GM19025 (cell line): Measurements from ENCODE around the gene C5orf34.
"Not testable (repeated sequence)": the region's sequence is repeated elsewhere in the genome, so short reads cannot be mapped to it uniquely, and the experiment has no call there.

Experiments
- ATAC-seq: cut with Tn5 transposase; IDR thresholded peaks from one replicate; pipeline ENCODE4 v1.9.1; 2021; ENCODE audit warnings: mild to moderate bottlenecking, low read depth, moderate library complexity; ENCODE audit not compliant: unreplicated experiment

C5orf34 gene, protein sequence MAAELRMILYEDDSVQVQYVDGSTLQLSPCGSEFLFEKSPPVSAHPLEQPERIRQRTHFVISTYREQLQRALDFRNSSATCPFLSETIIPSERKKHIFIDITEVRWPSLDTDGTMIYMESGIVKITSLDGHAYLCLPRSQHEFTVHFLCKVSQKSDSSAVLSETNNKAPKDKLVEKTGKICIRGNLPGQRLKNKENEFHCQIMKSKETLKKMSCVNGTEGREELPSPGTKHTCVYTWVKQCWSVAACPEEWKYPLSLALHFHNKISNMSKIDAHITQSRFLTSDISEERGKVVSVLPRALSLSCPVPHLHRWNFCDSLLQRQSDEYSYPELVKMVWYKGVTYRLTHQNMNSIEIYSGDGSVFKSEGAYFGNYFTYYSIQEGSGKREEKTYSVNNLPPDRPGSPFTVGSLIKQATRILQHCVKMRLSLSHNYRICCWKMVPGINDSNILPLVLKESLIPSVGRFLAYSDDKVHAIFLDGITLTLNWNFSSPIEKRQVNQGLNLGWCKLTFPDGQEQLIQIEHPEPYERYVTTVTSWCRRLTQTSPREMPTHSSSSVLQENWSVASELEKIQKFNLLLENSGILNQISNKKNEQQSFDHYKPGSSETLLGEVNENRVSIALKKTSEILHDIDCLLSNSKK

DNA sequence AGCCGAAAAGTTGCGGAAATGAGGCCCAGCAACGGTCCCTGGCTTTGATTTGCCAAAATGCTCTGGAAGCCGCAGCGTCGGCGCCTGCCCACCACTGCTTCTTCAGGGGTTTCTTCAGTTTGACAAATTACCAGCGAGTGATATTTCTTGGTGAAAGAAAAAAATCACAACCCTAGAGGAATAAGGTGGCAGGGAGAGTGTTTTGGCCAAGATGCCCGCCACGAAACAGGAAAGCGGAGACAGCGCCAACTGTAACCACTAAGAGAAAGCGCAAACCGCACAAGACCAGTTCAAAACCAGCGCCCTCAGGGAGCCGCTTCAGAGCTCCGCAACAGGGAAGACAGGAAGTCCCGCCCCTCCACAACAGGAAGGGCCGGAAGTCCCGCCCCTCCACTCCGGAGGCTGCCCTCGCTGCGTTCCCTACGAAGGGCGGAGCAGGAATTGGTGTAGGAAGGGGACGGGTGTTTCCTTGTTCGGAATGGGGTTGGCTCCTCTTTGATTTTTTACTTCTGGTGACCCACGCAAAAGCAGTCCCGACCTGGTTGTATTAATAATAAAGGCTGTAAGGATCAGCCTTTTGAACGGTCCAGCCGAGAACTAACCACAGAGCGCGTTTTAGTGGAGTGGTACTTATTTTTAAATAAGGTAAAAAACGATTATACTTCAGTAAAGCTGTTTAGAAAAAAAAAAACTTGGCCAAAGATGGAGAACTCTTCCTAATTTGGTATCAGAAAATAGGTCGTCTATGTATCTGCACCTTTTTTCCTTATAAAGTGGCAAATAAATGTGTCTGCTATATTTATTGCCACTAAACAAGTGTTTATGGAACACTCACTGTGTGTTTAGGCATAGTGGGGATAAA is at the start of gene C5orf34:
TSS of gene C5orf34 (minus strand) at position 333 of the 862 bp plus-strand sequence. CDS start 5,809 bp downstream, outside the sequence.
- peak; percentile 99 for ATAC-seq

DNA sequence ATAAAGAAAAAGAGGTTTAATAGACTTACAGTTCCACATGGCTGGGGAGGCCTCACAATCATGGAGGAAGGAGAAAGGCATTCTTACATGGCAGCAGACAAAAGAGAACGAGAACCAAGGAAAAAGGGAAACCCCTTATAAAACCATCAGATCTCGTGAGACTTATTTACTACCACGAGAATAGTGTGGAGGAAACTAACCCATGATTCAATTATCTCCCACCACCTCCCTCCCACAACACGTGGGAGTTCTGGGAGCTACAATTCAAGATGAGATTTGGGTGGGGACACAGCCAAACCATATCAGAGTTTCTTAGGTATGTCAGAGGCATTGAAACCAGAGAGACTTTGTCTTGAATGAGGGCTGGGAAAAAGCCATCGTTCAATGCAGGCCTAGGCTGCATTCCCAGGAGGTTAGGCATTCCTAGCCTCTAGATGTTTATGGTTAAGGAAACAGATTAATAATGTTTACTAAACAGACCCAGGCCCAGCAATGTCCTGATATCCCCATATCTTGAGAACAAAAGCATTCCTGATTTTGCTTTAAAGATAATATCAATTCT is 49.4 kb upstream of the C5orf34 start:
- no peak for ATAC-seq

DNA sequence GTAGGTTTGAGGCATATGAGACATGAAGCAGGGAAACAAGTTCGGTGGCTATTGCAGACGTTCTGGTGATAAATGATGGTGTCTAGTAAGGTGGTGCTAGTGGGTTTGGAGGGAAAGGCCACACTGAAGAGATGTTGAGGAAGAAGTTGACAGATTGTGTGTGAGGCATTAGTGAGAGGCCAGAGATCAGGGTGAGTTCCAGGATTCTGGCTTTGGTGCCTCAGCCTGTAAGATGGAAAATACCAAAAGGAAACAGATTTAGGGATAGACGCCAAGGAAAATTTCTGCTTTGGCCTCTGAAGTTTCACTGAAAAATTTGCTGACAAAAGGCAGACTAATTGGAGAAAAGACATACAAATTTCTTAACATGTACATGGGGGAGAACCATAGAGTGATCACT is 48.4 kb upstream of the C5orf34 start:
- ATAC-seq: no peak

DNA sequence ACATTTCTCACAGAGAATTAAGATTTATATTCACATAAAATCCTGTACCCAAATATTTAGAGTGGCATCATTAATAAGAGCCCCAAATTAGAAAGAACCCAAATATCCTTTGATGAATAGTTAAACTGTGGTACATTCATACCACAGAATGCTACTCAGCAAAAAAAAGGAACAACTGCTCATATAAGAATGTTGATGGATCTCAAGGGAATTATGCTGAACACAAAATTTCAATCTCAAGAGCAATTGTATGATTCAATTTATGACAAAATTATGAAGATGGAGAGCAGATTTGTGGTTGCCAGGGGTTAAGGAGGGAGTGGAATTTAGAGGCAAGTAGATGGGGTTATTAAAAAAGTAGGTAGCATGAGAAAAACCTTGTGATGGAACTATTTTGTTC is 46.4 kb upstream of the C5orf34 start:
- ATAC-seq: no peak

DNA sequence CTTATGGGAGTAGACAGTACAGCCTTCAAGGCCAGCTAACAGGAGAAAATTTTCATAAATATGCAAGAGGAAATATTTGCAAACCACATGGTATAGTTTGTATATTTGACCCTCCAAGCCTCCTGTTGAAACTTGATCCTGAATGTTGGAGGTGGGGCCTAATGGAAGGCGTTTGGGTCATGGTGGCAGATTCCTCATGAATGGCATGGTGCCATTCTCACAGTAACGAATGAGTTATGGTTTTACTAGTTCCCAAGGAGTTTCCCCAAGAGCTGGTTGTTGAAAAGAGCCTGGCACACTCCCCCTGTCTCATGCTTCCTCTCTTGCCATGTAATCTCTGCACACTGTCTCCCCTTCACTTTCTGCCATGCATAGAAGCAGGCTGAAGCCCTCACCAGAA is 45.2 kb upstream of the C5orf34 start:
- no peak for ATAC-seq

DNA sequence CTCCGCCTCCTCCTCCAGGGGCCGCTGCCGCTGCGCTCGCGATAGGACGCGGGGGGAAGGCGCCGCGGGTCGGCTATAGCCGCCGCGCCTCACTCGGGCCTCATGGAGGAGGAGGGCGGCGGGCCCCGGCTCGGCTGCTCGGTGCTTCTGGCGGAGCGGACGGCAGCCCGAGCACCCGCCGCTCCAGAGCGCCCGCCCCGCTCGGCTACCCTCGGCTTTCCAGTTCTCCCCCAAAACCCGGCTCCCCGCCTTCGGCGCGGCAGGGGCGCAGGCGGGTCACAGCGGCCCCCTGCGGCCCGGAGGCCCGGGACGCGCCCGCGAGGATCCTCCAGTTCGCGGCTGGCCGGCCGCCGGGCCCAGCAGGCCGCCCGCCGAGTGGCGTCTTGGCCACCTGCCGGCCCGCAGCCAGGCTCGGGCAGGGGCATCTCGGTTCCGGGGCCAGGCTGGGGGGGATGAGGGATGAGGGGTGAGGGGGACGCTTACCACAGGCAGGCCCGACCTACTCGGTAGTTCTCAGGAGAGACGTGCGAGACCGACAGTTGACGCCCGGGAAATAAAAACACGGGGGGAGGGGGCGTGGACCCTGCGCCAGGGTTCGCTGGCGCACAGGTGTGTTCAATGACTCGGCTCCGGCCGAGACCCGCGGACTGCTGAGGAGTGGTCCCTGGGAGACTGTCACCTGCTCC is 42.1 kb upstream of the C5orf34 start, which contains the start of gene PAIP1:
TSS of gene PAIP1 (minus strand) at position 221 of the 686 bp plus-strand sequence. CDS start 231 bp downstream, outside the sequence.
- peak; percentile 78 for ATAC-seq

DNA sequence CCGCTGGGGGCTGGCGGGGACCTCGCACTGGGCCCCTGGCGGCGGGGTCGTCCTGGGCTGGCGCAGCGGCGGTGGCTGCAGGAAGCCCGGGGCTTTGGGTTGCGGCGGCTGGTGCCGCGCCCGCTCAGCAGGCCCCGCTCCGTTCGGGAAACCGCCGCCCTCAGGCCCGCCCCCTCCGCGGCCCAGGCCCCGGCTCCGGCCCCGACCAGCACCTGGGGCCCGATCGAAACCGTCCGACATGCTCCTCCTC is 41.6 kb upstream of the C5orf34 start:
- peak; percentile 89 for ATAC-seq

DNA sequence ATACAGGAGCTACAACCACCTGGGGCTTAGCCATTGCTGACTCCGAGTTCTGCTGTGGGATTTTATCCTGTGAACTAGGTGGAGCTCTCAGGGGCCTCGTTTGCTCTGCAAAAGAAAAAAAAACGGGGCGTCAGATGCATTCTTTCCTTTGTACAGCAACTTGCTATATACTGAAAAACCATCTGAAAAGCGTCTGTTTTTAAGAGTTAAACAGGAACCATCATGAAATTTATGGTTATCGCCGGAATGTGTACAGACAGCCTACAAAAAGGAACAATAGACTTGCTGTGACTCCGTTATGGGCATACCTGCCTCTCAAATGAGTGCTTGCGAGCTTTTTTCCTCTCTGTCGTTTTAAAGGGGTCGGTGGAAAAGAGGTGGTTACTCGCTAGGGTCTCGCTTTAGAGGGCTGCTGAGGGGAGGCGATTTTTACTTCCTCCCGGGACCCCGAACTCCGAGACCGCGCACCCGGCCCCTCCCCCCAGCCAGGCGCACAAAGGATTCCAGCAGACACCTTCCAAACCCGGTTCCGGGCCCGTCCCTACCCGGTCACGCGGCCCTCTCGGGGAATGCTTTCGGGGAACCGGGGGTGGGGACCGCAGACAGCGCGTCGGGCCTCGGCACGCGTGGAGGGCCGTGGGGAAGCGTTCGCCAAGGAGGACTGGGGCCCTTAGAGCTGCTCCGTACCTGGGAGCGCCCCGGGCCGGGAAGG is 41.1 kb upstream of the C5orf34 start:
- no peak for ATAC-seq

DNA sequence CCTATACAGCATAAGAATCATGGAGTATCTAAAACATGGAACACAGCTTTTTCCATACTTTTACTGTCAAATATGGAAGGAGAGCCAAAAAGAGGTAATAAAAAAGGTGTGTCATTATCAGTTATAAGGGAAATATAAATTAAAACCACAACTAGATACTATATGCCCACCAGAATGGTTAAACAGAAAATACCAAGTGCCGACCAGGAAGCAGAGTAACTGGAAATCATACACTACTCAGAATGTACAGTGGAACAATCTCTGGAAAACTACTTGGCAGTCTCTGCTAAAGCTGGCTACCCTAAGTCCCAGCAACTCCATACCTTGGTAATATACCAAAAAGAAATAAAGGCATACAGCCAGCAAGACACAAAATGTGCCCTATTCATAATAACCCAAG is 39.5 kb upstream of the C5orf34 start:
- no peak for ATAC-seq

DNA sequence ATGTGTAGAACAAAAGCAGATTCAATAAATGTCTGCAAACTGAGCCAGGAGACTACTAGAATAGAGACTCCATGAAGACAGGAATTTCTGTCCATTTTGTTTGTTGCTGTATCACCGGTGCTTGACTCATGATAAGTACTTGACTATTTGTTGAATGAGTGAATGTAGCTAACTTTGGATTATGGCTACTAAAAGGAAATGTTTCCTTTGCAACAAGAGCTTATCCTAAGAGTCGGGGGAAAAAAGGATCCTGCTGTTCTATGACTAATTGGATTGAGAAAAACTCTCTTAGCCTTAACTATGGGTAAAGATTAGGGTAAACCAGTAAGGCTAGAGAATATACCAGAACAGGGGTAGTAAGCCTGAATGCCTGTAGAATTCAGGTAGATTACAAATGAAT is 38.4 kb upstream of the C5orf34 start:
- no peak for ATAC-seq

DNA sequence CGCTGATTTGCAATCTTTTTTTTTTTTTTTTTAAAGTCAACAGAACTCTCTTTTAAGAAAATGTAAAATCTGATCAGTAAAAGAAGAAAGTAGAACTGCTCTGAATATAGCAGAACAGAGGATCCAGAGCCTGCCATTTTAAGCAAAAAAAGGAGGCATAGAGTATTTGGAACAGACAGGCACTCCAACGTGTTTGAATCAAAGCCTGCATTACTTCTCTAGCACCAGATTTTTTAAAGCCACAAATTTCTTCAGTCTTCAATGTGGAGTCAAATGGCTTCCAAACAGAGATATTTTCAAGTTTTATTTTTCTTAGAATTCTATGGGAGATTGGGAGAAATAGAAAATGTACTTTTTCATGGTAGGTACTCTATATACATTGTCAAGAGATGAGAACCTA is 36.8 kb upstream of the C5orf34 start:
- no peak for ATAC-seq

DNA sequence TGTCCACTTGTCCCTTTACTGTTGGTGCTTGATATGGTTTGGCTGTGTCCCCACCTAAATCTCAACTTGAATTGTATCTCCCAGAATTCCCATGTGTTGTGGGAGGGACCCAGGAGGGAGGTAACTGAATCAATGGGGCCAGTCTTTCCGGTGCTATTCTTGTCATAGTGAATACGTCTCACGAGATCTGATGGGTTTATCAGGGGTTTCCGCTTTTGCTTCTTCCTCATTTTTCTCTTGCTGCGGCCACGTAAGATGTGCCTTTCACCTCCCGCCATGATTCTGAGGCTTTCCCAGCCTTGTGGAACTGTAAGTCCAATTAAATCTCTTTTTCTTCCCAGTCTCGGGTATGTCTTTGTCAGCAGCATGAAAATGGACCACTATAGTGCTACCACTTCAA is 34.3 kb upstream of the C5orf34 start:
- not testable (repeated sequence) for ATAC-seq

DNA sequence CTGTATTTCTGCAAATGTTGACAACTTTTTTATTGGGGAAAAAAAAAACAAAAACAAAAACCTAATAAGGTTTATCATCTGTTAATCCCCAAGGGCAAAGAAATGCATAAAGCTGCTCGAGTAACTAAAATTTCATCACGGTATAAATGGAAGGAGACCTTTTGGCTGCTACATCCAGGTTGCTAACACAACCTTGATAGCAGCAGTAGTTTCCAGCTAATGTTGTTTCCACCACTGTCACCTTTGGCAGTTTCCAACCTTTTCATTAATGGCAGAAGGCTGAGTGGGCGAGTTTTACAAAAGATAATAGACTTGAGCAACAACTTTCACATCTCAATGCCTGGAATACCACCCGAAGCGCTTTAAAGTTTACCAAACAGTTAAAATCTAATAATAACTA is 33.4 kb upstream of the C5orf34 start:
- no peak for ATAC-seq

DNA sequence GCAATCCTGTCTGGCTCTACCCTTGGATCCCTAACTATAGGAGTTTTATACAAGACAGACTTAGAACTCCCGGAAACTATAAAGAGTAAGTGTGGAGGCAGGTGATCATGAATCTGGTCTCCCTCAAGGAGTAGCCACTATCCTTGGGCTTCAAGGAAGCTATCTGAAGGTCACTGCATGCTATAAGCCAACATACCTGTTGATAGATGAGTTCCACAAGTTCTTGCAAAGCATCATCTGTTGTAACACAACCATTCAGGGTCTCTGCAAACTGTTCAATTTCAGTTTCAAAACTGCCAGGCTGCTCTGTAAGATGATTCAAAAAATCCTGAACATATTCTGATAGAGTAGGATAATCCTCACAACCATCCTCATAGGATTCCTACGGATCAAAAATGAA is 32.6 kb upstream of the C5orf34 start:
- no peak for ATAC-seq

DNA sequence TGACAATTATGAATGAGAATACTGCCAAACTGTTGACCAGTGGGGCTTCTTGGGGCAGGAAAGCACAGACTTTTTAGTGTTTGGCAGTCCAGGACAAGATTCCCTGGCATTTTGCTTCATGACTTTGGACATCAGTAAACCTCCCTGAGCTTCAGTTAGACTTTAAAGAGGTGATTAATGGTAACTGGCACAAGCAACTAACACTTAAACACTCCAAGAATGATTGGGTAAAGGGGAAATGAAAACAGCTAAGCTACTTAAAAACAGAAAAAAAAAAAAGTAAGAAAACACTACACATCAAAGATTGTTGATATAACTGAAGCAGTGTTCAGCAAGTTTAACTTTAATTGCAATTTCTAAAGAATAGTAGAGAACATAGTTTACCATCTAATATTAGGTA is 28.5 kb upstream of the C5orf34 start:
- ATAC-seq: no peak

DNA sequence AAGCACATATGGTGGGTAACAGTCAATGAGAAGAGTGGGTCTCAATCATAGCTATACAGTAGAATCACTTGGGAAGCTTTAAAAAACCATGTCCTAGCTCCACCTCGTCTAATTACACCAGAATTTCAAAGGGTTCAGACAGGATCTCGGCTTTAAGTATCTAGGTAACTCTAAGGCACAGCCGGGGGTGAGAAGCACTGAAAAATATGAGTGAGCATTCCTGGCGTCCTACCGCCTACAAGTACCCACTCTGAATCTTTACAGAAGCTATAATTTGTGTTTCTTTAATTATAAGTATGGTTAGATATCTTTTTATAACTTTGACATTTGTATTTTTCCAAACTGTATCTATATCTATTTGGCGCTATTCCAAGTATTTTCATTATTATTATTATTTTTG is 25.8 kb upstream of the C5orf34 start:
- no peak for ATAC-seq

DNA sequence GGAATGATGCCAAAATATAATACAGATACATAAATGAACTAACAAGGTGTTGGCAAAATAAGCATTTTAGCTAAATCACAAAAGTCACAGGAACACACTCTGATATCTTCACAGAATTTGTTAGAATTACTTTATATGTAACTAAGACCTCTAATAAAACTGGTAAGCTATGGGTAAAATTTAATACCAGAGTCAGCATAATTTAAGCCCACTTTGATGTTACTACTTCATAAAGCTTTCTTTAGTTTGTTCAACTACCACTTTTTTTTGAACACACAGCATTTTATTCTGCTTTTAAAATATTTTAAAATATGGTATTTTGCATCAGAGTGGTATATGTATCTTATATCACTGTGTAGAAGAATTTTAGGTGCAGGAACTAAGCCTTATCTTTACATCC is 22.0 kb upstream of the C5orf34 start:
- ATAC-seq: no peak

DNA sequence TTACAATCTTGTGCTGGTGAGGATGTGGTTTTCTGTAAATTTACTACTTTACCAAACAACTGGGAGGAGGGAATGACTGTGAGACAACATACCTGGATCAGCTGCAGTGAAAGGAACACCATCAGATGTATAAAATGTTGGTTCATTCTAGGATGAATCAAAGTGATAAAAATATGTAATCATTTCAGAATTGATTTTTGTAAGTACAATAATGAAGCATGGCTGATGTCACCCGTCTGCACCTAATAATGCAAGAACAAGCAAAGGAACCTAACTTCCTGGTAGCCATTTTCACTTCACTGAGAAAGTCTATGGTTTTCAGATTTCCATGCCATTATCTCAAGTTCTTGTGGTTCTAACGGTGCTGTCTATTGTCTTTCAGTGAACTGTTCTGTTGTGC is 18.7 kb upstream of the C5orf34 start:
- ATAC-seq: no peak

DNA sequence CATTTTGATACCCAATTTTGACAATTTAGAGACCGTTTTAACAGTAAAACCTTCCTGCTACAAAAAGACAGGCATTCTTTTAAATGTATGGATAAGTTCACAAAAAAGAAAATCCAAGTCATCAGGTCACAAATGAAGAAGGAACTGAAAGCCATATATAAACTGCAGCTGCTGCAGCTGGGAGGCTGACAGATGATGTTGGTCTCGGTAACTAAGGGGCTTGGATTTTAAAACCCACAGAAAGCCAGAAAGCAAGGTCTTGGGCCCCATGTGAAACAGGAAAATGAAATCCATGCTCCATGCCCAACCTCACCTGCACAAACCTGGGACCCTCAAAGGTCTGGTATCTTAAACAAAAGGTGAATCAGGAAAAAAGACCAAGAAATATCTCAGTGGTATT is 15.7 kb upstream of the C5orf34 start:
- no peak for ATAC-seq

DNA sequence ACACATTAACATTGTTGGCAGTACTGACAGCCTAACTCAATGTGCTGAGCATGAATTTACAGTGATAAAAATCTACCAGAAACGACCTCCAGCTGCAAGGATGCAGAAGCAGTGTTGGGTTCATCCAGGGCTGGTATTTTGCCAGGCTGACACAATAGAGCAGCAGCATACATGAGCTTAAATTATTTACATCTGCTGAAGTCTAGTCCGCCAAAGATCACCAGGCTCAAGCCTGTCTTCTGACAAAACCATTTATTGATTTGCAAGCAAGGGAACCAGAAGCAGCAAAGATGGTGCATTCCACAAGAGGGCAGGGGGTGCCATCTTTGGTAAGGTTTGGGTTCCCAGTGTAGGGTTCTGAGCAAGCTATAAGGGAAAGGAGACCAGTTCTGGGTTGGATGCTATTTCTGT is 8.7 kb upstream of the C5orf34 start:
- no peak for ATAC-seq
